HCT116 (cell line): ENCODE measurements around the gene ESPL1. TPM values are rescaled to one million over a fixed set of nuclear protein-coding genes. Genes with fewer than 3 reads are reported as not detected.
"Not testable (repeated sequence)": the region's sequence is repeated elsewhere in the genome, so short reads cannot be mapped to it uniquely, and the experiment has no call there.

Source experiments
- ATAC-seq: fragments of 200-7000 bp; cut with Tn5 transposase; 2 replicates; pipeline ENCODE4 v1.9.1; 2020; ENCODE audit warnings: mild to moderate bottlenecking, moderate library complexity
- BruUV-seq: library from RNA; stranded (reverse); fragments of 400-500 nt; replicated peaks from 2 replicates; lab custom pipeline; 2021; lab: Mats Ljungman, UMichigan
- CTCF ChIA-PET: fragments of 300-600 bp; sonication (Branson Sonifier 250); formaldehyde crosslinking; loops from one replicate; lab custom pipeline; 2021; ENCODE audit warnings: antibody characterized with exemption; lab: Charles Lee
- POLR2A ChIA-PET: fragments of 300-600, 350-600 bp; sonication (Branson Sonifier 250); formaldehyde crosslinking; loops from one replicate; lab custom pipeline; 2021; ENCODE audit warnings: antibody characterized with exemption; lab: Charles Lee
- RAD21 ChIA-PET, 2 experiments: fragments of 300-600 bp; sonication (Branson Sonifier 250); formaldehyde crosslinking; loops; one replicate each; lab custom pipeline; 2023; ENCODE audit warnings: low total read pairs in 2 of 2; ENCODE audit not compliant: uncharacterized antibody in 2 of 2, unreplicated experiment in 2 of 2, low non-redundant PET in 1 of 2; lab: Charles Lee
- DNase-seq: peaks from one replicate; pipeline ENCODE4 v3.0.0-alpha.2; 2010; ENCODE audit warnings: low read depth, low spot score
- H2AFZ ChIP-seq: fragments of 200-600 bp; shearing (Covaris generic), sonication (generic); 2 replicates; pipeline ENCODE4 v1.6.1; 2017; ENCODE audit warnings: low read depth, mixed run types, mixed read lengths, antibody characterized with exemption, low read length; ENCODE audit not compliant: poor library complexity, severe bottlenecking
- H3K27ac ChIP-seq: 2 replicates; pipeline ENCODE4 v1.5.1; 2012; ENCODE audit warnings: low read depth, low read length
- H3K27me3 ChIP-seq: fragments of 200-600 bp; sonication (generic); 2 replicates; pipeline ENCODE4 v1.6.1; 2016; ENCODE audit warnings: mixed run types, low read length, mixed read lengths; ENCODE audit not compliant: insufficient read depth
- H3K36me3 ChIP-seq, 2 experiments: fragments of 200-500 bp in 1 of 2; fragments of 200-600 bp in 1 of 2; sonication (Bioruptor generic) in 1 of 2; sonication (generic) in 1 of 2; 2 replicates each; pipeline versions ENCODE4 v1.5.1 to v1.6.1; 2014 to 2016; ENCODE audit warnings: low read length in 2 of 2, inconsistent platforms in 1 of 2, mixed read lengths in 1 of 2, mixed run types in 1 of 2; ENCODE audit not compliant: insufficient read depth in 2 of 2, control insufficient read depth in 1 of 2
- H3K4me1 ChIP-seq, 2 experiments: fragments of 200-600 bp in 1 of 2; sonication (generic) in 1 of 2; 2 replicates each; pipeline versions ENCODE4 v1.5.1 to v1.6.1; 2012 to 2017; ENCODE audit warnings: low read length in 2 of 2, inconsistent platforms in 1 of 2, mild to moderate bottlenecking in 1 of 2, mixed read lengths in 1 of 2, mixed run types in 1 of 2, moderate library complexity in 1 of 2; ENCODE audit not compliant: insufficient read depth in 2 of 2, control insufficient read depth in 1 of 2
- H3K4me2 ChIP-seq: fragments of 200-600 bp; sonication (generic); 2 replicates; pipeline ENCODE4 v1.6.1; 2017; ENCODE audit warnings: mixed run types, low read length, mixed read lengths
- H3K4me3 ChIP-seq, 2 experiments: fragments of 200-600 bp in 1 of 2; sonication (generic) in 1 of 2; replicated peaks in 1 of 2; 2 replicates each; pipeline ENCODE4 v1.5.1; 2011 to 2016; ENCODE audit warnings: low read length in 2 of 2, control low read depth in 1 of 2, low read depth in 1 of 2, mild to moderate bottlenecking in 1 of 2, mixed read lengths in 1 of 2, mixed run types in 1 of 2
- H3K79me2 ChIP-seq: fragments of 200-600 bp; sonication (generic); 2 replicates; pipeline ENCODE4 v1.6.1; 2017; ENCODE audit warnings: mild to moderate bottlenecking, mixed run types, low read length, moderate library complexity, mixed read lengths; ENCODE audit not compliant: insufficient read depth
- H3K9ac ChIP-seq: fragments of 200-600 bp; sonication (generic); 2 replicates; pipeline ENCODE4 v1.6.1; 2016; ENCODE audit warnings: low read length, mixed read lengths
- H3K9me2 ChIP-seq: fragments of 200-600 bp; sonication (generic), shearing (Covaris generic); 2 replicates; pipeline ENCODE4 v1.6.1; 2017; ENCODE audit warnings: mixed run types, mild to moderate bottlenecking, moderate library complexity; ENCODE audit not compliant: insufficient read depth
- H3K9me3 ChIP-seq, 2 experiments: fragments of 200-500 bp in 1 of 2; fragments of 200-600 bp in 1 of 2; sonication (Bioruptor generic) in 1 of 2; sonication (generic) in 1 of 2; 2 replicates each; pipeline ENCODE4 v1.6.1; 2014 to 2017; ENCODE audit warnings: low read length in 2 of 2, mixed read lengths in 2 of 2, inconsistent platforms in 1 of 2, low read depth in 1 of 2, mild to moderate bottlenecking in 1 of 2, mixed run types in 1 of 2, moderate library complexity in 1 of 2; ENCODE audit not compliant: control insufficient read depth in 1 of 2, insufficient read depth in 1 of 2
- H4K20me1 ChIP-seq: fragments of 200-600 bp; sonication (generic), shearing (Covaris generic); 2 replicates; pipeline ENCODE4 v1.6.1; 2017; ENCODE audit warnings: mixed run types, mild to moderate bottlenecking, moderate library complexity; ENCODE audit not compliant: insufficient read depth
- CBX3 ChIP-seq: IDR thresholded peaks from 2 replicates; pipeline ENCODE4 v1.6.1; 2012; ENCODE audit warnings: low read depth
- EGR1 ChIP-seq: IDR thresholded peaks from 2 replicates; pipeline ENCODE4 v1.6.1; 2012; ENCODE audit warnings: low read depth
- EZH2phosphoT487 ChIP-seq: fragments of 200-600 bp; IDR thresholded peaks from 2 replicates; pipeline ENCODE4 v1.6.1; 2018; ENCODE audit warnings: antibody characterized with exemption, borderline replicate concordance
- FOSL1 ChIP-seq: IDR thresholded peaks from 2 replicates; pipeline ENCODE4 v1.6.1; 2012; ENCODE audit warnings: low read depth
- JUND ChIP-seq: IDR thresholded peaks from 2 replicates; pipeline ENCODE4 v1.6.1; 2012
- POLR2A ChIP-seq: IDR thresholded peaks from 2 replicates; pipeline ENCODE4 v1.7.0; 2011; ENCODE audit warnings: borderline replicate concordance; ENCODE audit not compliant: insufficient read depth, insufficient read length; ENCODE audit errors: extremely low read depth
- POLR2AphosphoS5 ChIP-seq: IDR thresholded peaks from 2 replicates; pipeline ENCODE4 v1.6.1; 2011; ENCODE audit warnings: mild to moderate bottlenecking, low read depth, low read length, moderate library complexity
- TCF7L2 ChIP-seq: IDR thresholded peaks from 2 replicates; pipeline ENCODE4 v1.7.0; 2011; ENCODE audit warnings: borderline replicate concordance, inconsistent platforms; ENCODE audit not compliant: insufficient read depth, insufficient read length; ENCODE audit errors: extremely low read depth
- ZFX ChIP-seq: fragments of 450-650 bp; IDR thresholded peaks from 2 replicates; pipeline ENCODE4 v1.6.1; 2017
- intact Hi-C: fragments of 100-400 bp; cut with micrococcal nuclease; formaldehyde crosslinking; loops from 2 replicates; pipeline ENCODE4 v1.10.0; 2022
- total RNA-seq: library from RNA; stranded (reverse); gene quantifications from one replicate; pipeline ENCODE4 v1.2.1, GENCODE V29; 2021; ENCODE audit not compliant: unreplicated experiment
- TF ChIP-seq, protein P1 (sequence below): IDR thresholded peaks from 2 replicates; pipeline ENCODE4 v1.6.1; 2012
- TF ChIP-seq, protein P2 (sequence below): IDR thresholded peaks from 2 replicates; pipeline ENCODE4 v1.6.1; 2012

Gene ESPL1
- total RNA-seq, 1 experiment from 2014 or later: 50.3 TPM

DNA sequence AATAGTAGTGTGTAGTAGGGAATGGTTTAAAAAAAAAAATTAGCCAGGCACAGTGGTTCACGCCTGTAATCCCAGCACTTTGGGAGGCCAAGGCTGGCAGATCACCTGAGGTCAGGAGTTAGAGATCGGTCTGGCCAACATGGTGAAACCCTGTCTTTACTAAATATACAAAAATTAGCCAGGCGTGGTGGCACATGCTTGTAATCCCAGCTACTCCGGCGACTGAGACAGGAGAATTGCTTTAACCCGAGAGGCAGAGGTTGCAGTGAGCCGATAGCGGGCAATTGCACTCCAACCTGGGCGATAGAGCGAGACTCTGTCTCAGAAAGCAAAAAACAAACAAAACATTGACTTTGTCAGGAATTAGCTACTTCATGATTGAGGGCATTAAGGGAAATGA is 29.0 kb downstream of the ESPL1 start:
- H3K9me3 ChIP-seq, BruUV-seq, intact Hi-C loops, H3K27me3 ChIP-seq, H3K9me2 ChIP-seq, POLR2A ChIA-PET, RAD21 ChIA-PET, H3K27ac ChIP-seq, H4K20me1 ChIP-seq, H2AFZ ChIP-seq, ATAC-seq, H3K4me3 ChIP-seq, CTCF ChIA-PET, DNase-seq: not testable (repeated sequence)
- Histone ChIP-seq H3K36me3 (peaks cover 16 to 22% of the 10 kb centered on the region in 2 experiments), H3K4me2 (peak overlapping the region; percentile 88; the same call in 1 of the 2 replicates), H3K79me2 (peaks cover 56% of the 10 kb centered on the region), H3K4me1 (peaks cover 27 to 51% of the 10 kb centered on the region in 2 experiments), H3K9ac (peak overlapping the region; percentile 98; the same call in 1 of the 2 replicates)

DNA sequence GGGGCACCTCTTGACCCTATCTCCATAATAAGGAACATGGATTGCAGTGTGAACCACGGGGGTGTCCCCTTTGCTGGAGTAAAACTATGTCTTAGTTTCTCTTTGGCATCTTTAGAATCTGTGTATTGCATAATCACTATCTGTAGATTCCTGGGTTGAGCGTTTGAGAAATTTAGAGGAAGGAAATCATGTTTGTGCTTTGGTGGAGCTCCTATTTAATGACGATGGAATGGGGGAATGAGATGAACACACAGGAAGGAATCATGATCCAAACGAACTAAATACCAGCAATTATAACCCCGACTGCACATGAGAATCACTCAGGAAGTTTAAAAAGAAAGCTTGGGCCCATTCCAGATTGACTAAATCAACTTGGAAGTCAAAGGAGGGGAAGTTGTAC is 30.1 kb downstream of the ESPL1 start:
- Histone ChIP-seq H3K27me3 (no peaks in the 10 kb centered on the region), H4K20me1 (no peaks in the 10 kb centered on the region), H3K27ac (no peak overlapping the region; the same call in 1 of the 2 replicates), H3K4me2 (peak overlapping the region; percentile 10; the same call in 1 of the 2 replicates), H3K9me3 (no peaks in the 10 kb centered on the region), H3K9me2 (no peaks in the 10 kb centered on the region), H3K4me1 (peaks cover 27 to 51% of the 10 kb centered on the region in 2 experiments)
- no TSS peak for BruUV-seq
- POLR2A ChIA-PET: no interaction called here
- CTCF ChIA-PET: interaction anchor here (0.6 to 2.3 kb wide), 2 partner anchors 13 to 84 kb away, joined by 3 to 6 read pairs; no protein-coding TSS in a partner anchor
- ATAC-seq: no peak
- no peak for TF ChIP-seq CBX3
- no peak for TF ChIP-seq POLR2A
- no peak for TF ChIP-seq ZFX
- TF ChIP-seq FOSL1: no peak
- TF ChIP-seq EGR1: no peak
- TF ChIP-seq, protein P1, sequence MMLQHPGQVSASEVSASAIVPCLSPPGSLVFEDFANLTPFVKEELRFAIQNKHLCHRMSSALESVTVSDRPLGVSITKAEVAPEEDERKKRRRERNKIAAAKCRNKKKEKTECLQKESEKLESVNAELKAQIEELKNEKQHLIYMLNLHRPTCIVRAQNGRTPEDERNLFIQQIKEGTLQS: no peak
- no peak for TF ChIP-seq EZH2phosphoT487
- no peak for TF ChIP-seq TCF7L2
- TF ChIP-seq JUND: no peak
- TF ChIP-seq, protein P2, sequence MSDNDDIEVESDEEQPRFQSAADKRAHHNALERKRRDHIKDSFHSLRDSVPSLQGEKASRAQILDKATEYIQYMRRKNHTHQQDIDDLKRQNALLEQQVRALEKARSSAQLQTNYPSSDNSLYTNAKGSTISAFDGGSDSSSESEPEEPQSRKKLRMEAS: no peak
- TF ChIP-seq POLR2AphosphoS5: no peak
- TF ChIP-seq, all 23 proteins: peak for 0
- Histone ChIP-seq H3K36me3 (peaks cover 20 to 28% of the 10 kb centered on the region in 2 experiments), H3K79me2 (peaks cover 66% of the 10 kb centered on the region), H3K9ac (peak overlapping the region; percentile 93; the same call in 1 of the 2 replicates), H2AFZ (no peak overlapping the region), H3K4me3 (no peak overlapping the region)
- no peak for DNase-seq
- intact Hi-C loops: no loop called here
- RAD21 ChIA-PET: no interaction called here
